Measurements from ENCODE around the gene ZNHIT3.
"Not testable (repeated sequence)": the region's sequence is repeated elsewhere in the genome, so short reads cannot be mapped to it uniquely, and the experiment has no call there.

DNA sequence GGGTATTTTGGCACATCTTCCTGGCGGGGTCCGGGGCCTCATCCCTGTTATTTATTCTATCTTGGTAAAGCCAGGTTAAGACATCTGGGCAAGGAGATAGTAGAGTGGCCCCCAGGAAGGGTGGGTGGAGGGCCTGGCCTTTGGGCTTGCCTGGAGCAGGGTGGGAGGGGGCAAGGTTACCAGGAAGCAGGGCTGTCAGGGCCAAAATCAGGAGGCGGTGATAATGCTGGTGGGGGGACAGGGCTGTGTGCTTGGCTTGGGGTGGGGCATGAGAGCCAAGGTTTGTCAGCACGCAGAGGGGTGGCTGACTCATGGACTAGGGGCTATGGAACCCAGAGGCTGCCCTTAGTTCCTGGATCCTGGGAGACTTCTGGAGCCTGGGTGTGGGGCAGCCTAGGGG lies 44.7 kb upstream of the ZNHIT3 start:
- TF ChIP-seq, protein P1, sequence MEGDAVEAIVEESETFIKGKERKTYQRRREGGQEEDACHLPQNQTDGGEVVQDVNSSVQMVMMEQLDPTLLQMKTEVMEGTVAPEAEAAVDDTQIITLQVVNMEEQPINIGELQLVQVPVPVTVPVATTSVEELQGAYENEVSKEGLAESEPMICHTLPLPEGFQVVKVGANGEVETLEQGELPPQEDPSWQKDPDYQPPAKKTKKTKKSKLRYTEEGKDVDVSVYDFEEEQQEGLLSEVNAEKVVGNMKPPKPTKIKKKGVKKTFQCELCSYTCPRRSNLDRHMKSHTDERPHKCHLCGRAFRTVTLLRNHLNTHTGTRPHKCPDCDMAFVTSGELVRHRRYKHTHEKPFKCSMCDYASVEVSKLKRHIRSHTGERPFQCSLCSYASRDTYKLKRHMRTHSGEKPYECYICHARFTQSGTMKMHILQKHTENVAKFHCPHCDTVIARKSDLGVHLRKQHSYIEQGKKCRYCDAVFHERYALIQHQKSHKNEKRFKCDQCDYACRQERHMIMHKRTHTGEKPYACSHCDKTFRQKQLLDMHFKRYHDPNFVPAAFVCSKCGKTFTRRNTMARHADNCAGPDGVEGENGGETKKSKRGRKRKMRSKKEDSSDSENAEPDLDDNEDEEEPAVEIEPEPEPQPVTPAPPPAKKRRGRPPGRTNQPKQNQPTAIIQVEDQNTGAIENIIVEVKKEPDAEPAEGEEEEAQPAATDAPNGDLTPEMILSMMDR (conservative IDR thresholded peaks at IDR 0.05; ENCODE audit: low read length), result not testable (repeated sequence)
- TF ChIP-seq EZH2phosphoT487 (IDR thresholded peaks at IDR 0.05; ENCODE audit: borderline replicate concordance), result not testable (repeated sequence)
